MV-4-11 (cell line): ENCODE data around the gene KRT20.

Source experiments
- DNase-seq: peaks from one replicate; lab custom pipeline; 2025; lab: John Stamatoyannopoulos, UW

The KRT20 gene

DNA sequence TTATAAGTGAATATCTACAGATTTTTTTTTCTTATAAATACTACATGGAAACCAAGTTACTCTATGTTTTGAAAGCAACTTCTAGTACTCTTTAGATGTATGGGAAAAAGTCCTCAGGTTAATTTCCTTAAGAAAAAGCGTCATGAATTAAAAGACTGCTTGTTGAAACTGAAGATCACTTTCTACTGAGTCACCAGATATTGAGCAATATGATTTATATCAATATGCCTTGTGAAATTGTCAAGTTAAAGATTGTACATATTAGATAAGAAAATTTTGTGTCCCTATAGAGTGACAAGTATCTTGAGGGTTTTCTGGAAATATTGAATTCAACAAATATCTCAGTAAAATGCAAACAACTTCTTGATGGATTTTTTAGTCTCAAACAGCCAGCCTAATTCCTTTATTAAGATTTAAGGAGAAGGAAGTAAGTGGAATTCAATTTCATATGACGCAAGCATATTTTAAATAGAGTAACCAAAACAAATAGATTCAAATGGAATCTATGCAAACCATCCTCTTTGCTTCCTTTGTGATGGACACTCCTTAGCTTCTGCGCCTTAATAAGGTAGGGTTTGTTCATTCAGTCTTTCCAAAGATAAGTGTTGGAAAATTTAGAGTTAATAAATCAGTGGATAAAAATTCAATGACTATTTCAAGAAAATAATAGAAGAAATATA lies 34.6 kb downstream of the KRT20 start:
- no peak for DNase-seq

DNA sequence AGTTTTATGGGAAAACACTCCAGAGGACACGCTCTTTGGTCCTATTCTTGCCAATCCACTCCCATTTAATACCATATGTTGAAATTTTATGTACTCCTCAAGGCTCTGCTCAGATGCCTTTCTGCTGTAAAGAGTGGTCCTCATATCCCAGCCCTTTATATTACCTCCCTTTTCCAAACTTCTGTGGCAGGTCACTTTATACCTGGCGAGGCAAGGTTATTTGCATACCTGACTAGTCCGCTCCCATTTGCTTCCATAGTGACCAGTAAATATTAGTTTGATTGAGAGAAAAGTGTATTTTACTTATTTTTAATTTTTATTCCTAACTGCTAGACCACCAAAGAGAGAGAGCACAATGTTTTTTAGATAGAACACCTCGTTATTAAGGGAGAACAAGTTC lies 35.3 kb downstream of the KRT20 start:
- no peak for DNase-seq

DNA sequence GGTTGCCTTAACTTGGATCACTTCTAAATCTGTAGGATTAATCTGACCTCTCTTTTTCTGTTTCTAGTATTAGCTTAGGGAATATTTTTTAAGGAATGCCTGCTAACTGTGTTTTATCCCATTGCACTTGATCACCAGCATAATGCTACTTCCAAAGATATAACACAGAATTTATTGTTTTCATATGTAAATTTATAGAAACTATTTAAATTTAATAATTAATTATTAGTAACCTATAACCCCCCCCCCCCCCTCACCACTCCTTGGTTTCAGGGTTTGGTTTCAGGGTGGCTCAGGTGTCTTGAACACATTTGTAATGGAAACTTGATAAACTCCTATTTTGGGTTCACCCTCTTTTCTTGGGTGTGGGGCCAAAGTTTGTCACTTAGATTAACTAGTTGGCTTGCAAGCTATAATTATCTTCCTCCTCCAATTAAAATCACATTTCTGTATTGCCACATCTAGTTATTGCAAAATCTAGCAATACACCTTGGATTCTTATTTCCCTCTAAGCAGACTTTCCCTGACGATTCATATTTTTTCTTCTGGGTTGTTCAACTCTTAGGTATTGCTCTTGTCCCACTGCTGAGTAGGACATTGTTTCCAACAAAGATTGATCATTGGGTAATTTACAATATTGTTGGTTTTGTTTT lies 36.3 kb downstream of the KRT20 start:
- no peak for DNase-seq

GRCh38 chr17:40846515-40847144 lies 38.4 kb downstream of the KRT20 start:
- no peak for DNase-seq

DNA sequence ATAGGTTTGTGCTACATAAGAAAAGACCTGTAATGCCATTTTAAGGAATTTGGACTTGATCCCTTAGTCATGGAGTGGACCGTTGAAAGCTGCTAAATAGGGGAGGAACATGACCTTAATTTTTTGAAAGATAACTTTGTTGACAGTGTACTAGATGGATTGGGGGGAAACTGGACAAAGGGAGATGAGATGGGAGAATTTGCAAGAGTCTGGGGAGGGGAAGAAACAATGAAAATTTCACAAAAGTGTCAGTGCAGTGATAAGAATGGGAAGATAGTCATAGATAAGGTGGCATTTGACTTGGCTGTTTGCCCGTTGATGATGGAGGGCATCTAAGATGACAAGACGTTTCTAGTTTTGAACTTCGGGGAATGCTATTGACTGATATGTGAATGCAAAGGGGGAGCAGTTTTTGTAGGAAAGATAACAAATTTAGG lies 40.4 kb downstream of the KRT20 start:
- DNase-seq: no peak

- no peak for DNase-seq
These were observed 41.8 kb downstream of the KRT20 start for GRCh38 chr17:40843242-40843641.

GRCh38 chr17:40841246-40841645 lies 43.8 kb downstream of the KRT20 start:
- DNase-seq: no peak

GRCh38 chr17:40839194-40839593 lies 45.8 kb downstream of the KRT20 start:
- no peak for DNase-seq

GRCh38 chr17:40836020-40836419 lies 49.0 kb downstream of the KRT20 start:
- no peak for DNase-seq

DNA sequence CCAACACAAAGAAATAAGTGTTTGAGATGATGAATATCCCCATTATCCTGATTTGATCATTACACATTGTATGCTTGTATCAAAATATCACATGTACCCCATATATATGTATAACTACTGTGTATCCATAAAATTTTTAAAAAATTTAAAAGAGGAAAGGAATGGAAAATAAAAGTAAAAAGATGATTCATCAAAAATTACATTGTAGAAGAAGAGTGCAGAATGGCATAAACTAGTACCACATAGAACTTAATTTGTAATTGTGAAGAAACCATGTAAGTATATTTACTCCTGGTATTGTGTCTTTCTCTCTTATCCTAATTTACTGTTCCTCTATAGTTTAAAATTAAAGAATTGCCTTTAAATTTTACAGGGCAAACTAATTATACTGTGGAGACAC lies 51.2 kb downstream of the KRT20 start:
- no peak for DNase-seq

- no peak for DNase-seq
These were observed 52.2 kb downstream of the KRT20 start for GRCh38 chr17:40832840-40833239.

- no peak for DNase-seq
These were observed 54.8 kb downstream of the KRT20 start for GRCh38 chr17:40830085-40830776.

DNA sequence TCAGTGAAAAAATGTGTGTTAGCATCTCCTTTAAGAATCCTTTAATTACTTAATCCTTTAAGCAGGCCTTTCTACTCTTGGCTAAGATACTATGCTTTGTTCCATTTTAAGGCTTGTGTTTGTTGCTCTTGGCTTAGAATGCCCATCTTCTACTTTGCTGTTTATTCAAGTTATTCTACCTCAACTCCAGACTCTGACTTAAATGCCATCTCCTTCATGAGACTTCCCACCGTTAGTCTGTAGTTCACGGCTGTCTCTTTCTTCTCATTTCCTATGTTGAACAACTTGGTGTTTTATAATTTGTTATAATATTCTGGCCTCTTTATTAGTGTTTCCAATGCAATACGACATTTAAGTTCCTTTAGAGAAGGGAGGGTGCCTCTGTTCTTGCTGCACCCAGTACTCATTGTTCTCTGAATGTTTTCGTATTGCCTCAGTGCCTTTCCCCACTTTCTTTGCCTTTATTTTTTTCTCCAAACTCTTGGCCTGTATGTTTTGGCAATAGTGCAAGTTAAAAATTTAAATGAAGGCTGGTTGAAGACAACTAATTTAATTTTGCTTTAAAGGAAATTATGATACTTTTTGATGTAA lies 56.5 kb downstream of the KRT20 start:
- DNase-seq: no peak

DNA sequence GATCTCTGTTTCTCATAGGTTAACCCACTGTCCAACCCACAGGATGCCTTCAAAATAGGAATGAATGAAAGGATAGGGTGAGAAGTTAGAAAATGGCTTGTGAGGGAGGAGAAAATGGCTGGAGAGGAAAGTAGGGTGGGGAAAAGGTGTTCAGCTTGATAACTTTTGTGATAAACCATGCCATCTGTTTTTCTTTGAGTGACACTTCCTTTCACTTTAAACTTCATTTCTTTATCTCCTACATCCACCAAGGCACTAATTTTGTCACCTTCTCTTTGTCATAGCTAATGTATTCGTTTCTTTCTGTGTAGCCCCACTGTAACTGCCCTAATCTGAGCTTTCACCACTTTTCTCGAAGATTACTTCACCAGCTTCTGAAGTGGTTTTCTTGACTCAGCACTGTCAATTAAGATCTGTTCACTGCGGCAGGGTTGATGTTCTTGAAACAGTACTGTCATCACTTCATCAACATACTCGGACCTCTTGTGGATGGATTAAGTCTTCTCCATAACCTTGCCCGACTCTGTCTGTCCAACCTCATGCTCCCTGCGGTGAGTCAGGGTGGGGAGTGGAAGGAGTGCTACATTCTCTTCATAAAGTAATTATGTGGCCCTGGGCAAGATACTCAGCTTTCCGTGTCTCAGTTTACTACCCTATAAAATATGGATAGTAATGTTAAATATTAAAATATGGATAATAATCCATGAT lies 57.1 kb downstream of the KRT20 start:
- peak; percentile 63 for DNase-seq
